ENCODE data around the gene FAM135A.
"Not testable (repeated sequence)": the region's sequence is repeated elsewhere in the genome, so short reads cannot be mapped to it uniquely, and the experiment has no call there.

FAM135A gene

GRCh38 chr6:70421509-70421908 lies 8.2 kb downstream of the FAM135A start:
- no peaks in the 10 kb centered on the region for H3K4me1 ChIP-seq (ENCODE audit: control insufficient read depth, insufficient read depth, low read length)
- DNase-seq (ENCODE audit: low read depth) = no peak

GRCh38 chr6:70423189-70424134 lies 10.2 kb downstream of the FAM135A start:
- H3K36me3 ChIP-seq (ENCODE audit: control insufficient read depth, insufficient read depth, low read length, severe bottlenecking) = peaks cover 4% of the 10 kb centered on the region
- no peak for DNase-seq (ENCODE audit: low read depth)
- H3K4me3 ChIP-seq (ENCODE audit: low read length) = no peak overlapping the region

More at GRCh38 chr6:70421509-70421908, 8.2 kb downstream of the FAM135A start:
- H3K4me3 ChIP-seq (ENCODE audit: low read length) = no peak overlapping the region
- no peak overlapping the region for H3K9ac ChIP-seq (ENCODE audit: low read length)
- H3K9me3 ChIP-seq (ENCODE audit: control insufficient read depth, low read length) = no peaks in the 10 kb centered on the region
- no peaks in the 10 kb centered on the region for H3K27me3 ChIP-seq (replicated peaks; ENCODE audit: control insufficient read depth, insufficient read depth, low read length)
- peaks cover 1% of the 10 kb centered on the region for H3K36me3 ChIP-seq (ENCODE audit: control insufficient read depth, insufficient read depth, low read length, severe bottlenecking)

GRCh38 chr6:70424291-70424690 lies 11.0 kb downstream of the FAM135A start:
- no peak for DNase-seq (ENCODE audit: low read depth)
- Histone ChIP-seq H3K27me3 (replicated peaks; ENCODE audit: control insufficient read depth, insufficient read depth, low read length) (no peaks in the 10 kb centered on the region), H3K9ac (ENCODE audit: low read length) (no peak overlapping the region), H3K36me3 (ENCODE audit: control insufficient read depth, insufficient read depth, low read length, severe bottlenecking) (peaks cover 10% of the 10 kb centered on the region), H3K4me3 (ENCODE audit: low read length) (no peak overlapping the region), H3K4me1 (ENCODE audit: control insufficient read depth, insufficient read depth, low read length) (no peaks in the 10 kb centered on the region), H3K9me3 (ENCODE audit: control insufficient read depth, low read length) (no peaks in the 10 kb centered on the region)

More at GRCh38 chr6:70423189-70424134, 10.2 kb downstream of the FAM135A start:
- Histone ChIP-seq H3K9me3 (ENCODE audit: control insufficient read depth, low read length) (no peaks in the 10 kb centered on the region), H3K4me1 (ENCODE audit: control insufficient read depth, insufficient read depth, low read length) (no peaks in the 10 kb centered on the region), H3K9ac (ENCODE audit: low read length) (no peak overlapping the region), H3K27me3 (replicated peaks; ENCODE audit: control insufficient read depth, insufficient read depth, low read length) (no peaks in the 10 kb centered on the region)

GRCh38 chr6:70436320-70436719 lies 23.0 kb downstream of the FAM135A start:
- H3K36me3 ChIP-seq (ENCODE audit: control insufficient read depth, insufficient read depth, low read length, severe bottlenecking) = peaks cover 4% of the 10 kb centered on the region
- H3K4me3 ChIP-seq (ENCODE audit: low read length) = no peak overlapping the region
- no peaks in the 10 kb centered on the region for H3K27me3 ChIP-seq (replicated peaks; ENCODE audit: control insufficient read depth, insufficient read depth, low read length)
- no peaks in the 10 kb centered on the region for H3K4me1 ChIP-seq (ENCODE audit: control insufficient read depth, insufficient read depth, low read length)
- H3K9ac ChIP-seq (ENCODE audit: low read length) = no peak overlapping the region
- no peak for DNase-seq (ENCODE audit: low read depth)
- H3K9me3 ChIP-seq (ENCODE audit: control insufficient read depth, low read length) = peaks cover 9% of the 10 kb centered on the region

GRCh38 chr6:70445001-70445400 lies 31.7 kb downstream of the FAM135A start:
- Histone ChIP-seq H3K9me3 (ENCODE audit: control insufficient read depth, low read length) (no peaks in the 10 kb centered on the region), H3K27me3 (replicated peaks; ENCODE audit: control insufficient read depth, insufficient read depth, low read length) (no peaks in the 10 kb centered on the region), H3K4me3 (ENCODE audit: low read length) (no peak overlapping the region)

GRCh38 chr6:70447343-70448070 lies 34.2 kb downstream of the FAM135A start:
- H3K36me3 ChIP-seq (ENCODE audit: control insufficient read depth, insufficient read depth, low read length, severe bottlenecking); H3K4me3 ChIP-seq (ENCODE audit: low read length); H3K9ac ChIP-seq (ENCODE audit: low read length); H3K27me3 ChIP-seq (replicated peaks; ENCODE audit: control insufficient read depth, insufficient read depth, low read length); H3K4me1 ChIP-seq (ENCODE audit: control insufficient read depth, insufficient read depth, low read length); DNase-seq (ENCODE audit: low read depth); H3K9me3 ChIP-seq (ENCODE audit: control insufficient read depth, low read length): not testable (repeated sequence)

More at GRCh38 chr6:70445001-70445400, 31.7 kb downstream of the FAM135A start:
- H3K9ac ChIP-seq (ENCODE audit: low read length) = no peak overlapping the region
- no peak for DNase-seq (ENCODE audit: low read depth)
- H3K36me3 ChIP-seq (ENCODE audit: control insufficient read depth, insufficient read depth, low read length, severe bottlenecking) = peaks cover 7% of the 10 kb centered on the region
- H3K4me1 ChIP-seq (ENCODE audit: control insufficient read depth, insufficient read depth, low read length) = no peaks in the 10 kb centered on the region

- not testable (repeated sequence) for H3K4me3 ChIP-seq (ENCODE audit: low read length); H3K4me1 ChIP-seq (ENCODE audit: control insufficient read depth, insufficient read depth, low read length); H3K9me3 ChIP-seq (ENCODE audit: control insufficient read depth, low read length); H3K27me3 ChIP-seq (replicated peaks; ENCODE audit: control insufficient read depth, insufficient read depth, low read length); H3K9ac ChIP-seq (ENCODE audit: low read length); DNase-seq (ENCODE audit: low read depth); H3K36me3 ChIP-seq (ENCODE audit: control insufficient read depth, insufficient read depth, low read length, severe bottlenecking)
Observed at GRCh38 chr6:70453899-70454298, 40.6 kb downstream of the FAM135A start.

GRCh38 chr6:70456735-70457134 lies 43.4 kb downstream of the FAM135A start:
- Histone ChIP-seq H3K4me1 (ENCODE audit: control insufficient read depth, insufficient read depth, low read length) (no peaks in the 10 kb centered on the region), H3K4me3 (ENCODE audit: low read length) (no peak overlapping the region), H3K9me3 (ENCODE audit: control insufficient read depth, low read length) (no peaks in the 10 kb centered on the region), H3K9ac (ENCODE audit: low read length) (no peak overlapping the region), H3K36me3 (ENCODE audit: control insufficient read depth, insufficient read depth, low read length, severe bottlenecking) (peaks cover 4% of the 10 kb centered on the region), H3K27me3 (replicated peaks; ENCODE audit: control insufficient read depth, insufficient read depth, low read length) (no peaks in the 10 kb centered on the region)
- no peak for DNase-seq (ENCODE audit: low read depth)

- H3K9ac ChIP-seq (ENCODE audit: low read length) = no peak overlapping the region
- H3K4me3 ChIP-seq (ENCODE audit: low read length) = no peak overlapping the region
- H3K36me3 ChIP-seq (ENCODE audit: control insufficient read depth, insufficient read depth, low read length, severe bottlenecking) = peaks cover 4% of the 10 kb centered on the region
- no peaks in the 10 kb centered on the region for H3K27me3 ChIP-seq (replicated peaks; ENCODE audit: control insufficient read depth, insufficient read depth, low read length)
- DNase-seq (ENCODE audit: low read depth) = no peak
- no peaks in the 10 kb centered on the region for H3K9me3 ChIP-seq (ENCODE audit: control insufficient read depth, low read length)
- no peaks in the 10 kb centered on the region for H3K4me1 ChIP-seq (ENCODE audit: control insufficient read depth, insufficient read depth, low read length)
Observed at GRCh38 chr6:70459235-70459634, 45.9 kb downstream of the FAM135A start.

GRCh38 chr6:70459699-70460098 lies 46.4 kb downstream of the FAM135A start:
- H3K9ac ChIP-seq (ENCODE audit: low read length); DNase-seq (ENCODE audit: low read depth); H3K9me3 ChIP-seq (ENCODE audit: control insufficient read depth, low read length); H3K4me1 ChIP-seq (ENCODE audit: control insufficient read depth, insufficient read depth, low read length); H3K4me3 ChIP-seq (ENCODE audit: low read length); H3K36me3 ChIP-seq (ENCODE audit: control insufficient read depth, insufficient read depth, low read length, severe bottlenecking); H3K27me3 ChIP-seq (replicated peaks; ENCODE audit: control insufficient read depth, insufficient read depth, low read length): not testable (repeated sequence)

GRCh38 chr6:70470016-70470415 lies 56.7 kb downstream of the FAM135A start:
- peaks cover 4% of the 10 kb centered on the region for H3K36me3 ChIP-seq (ENCODE audit: control insufficient read depth, insufficient read depth, low read length, severe bottlenecking)
- H3K9ac ChIP-seq (ENCODE audit: low read length) = no peak overlapping the region
- no peak for DNase-seq (ENCODE audit: low read depth)
- no peaks in the 10 kb centered on the region for H3K4me1 ChIP-seq (ENCODE audit: control insufficient read depth, insufficient read depth, low read length)
- H3K27me3 ChIP-seq (replicated peaks; ENCODE audit: control insufficient read depth, insufficient read depth, low read length) = no peaks in the 10 kb centered on the region
- no peak overlapping the region for H3K4me3 ChIP-seq (ENCODE audit: low read length)
- no peaks in the 10 kb centered on the region for H3K9me3 ChIP-seq (ENCODE audit: control insufficient read depth, low read length)

All from adipocyte (in vitro differentiated cells).